CD14-positive monocyte (primary cell): ENCODE data around the gene SEMA3F. TPM values are rescaled to one million over a fixed set of nuclear protein-coding genes. Genes with fewer than 3 reads are reported as not detected.

ENCODE experiments used
- DNase-seq, 3 donors: peaks; one replicate each; pipeline ENCODE4 v3.0.0-alpha.2; 2011 to 2022
- H2AFZ ChIP-seq: 2 replicates; pipeline ENCODE4 v1.6.0; 2012; ENCODE audit warnings: mild to moderate bottlenecking, low read depth, low read length, inconsistent platforms; ENCODE audit not compliant: insufficient read depth, poor library complexity, severe bottlenecking
- H3K27ac ChIP-seq, 2 donors: 1 replicate in 1 of 2; 2 replicates in 1 of 2; pipeline ENCODE4 v1.5.1; 2012 to 2013; ENCODE audit warnings: low read length in 2 of 2, control low read depth in 1 of 2, inconsistent platforms in 1 of 2, low read depth in 1 of 2, mild to moderate bottlenecking in 1 of 2
- H3K27me3 ChIP-seq, 2 donors: one replicate each; pipeline versions ENCODE4 v1.6.0 to v1.6.1; 2011 to 2013; ENCODE audit warnings: low read length in 2 of 2; ENCODE audit not compliant: control insufficient read depth in 2 of 2, insufficient read depth in 2 of 2
- H3K36me3 ChIP-seq, 2 donors: replicated peaks in 1 of 2; 1 replicate in 1 of 2; 2 replicates in 1 of 2; pipeline versions ENCODE4 v1.5.1 to v1.6.1; 2012 to 2013; ENCODE audit warnings: low read length in 2 of 2, control low read depth in 1 of 2, inconsistent platforms in 1 of 2, mild to moderate bottlenecking in 1 of 2; ENCODE audit not compliant: insufficient read depth in 2 of 2, control insufficient read depth in 1 of 2
- H3K4me1 ChIP-seq, 2 donors: 1 replicate in 1 of 2; 2 replicates in 1 of 2; pipeline versions ENCODE4 v1.5.1 to v1.6.1; 2012 to 2013; ENCODE audit warnings: low read length in 2 of 2, control low read depth in 1 of 2, inconsistent platforms in 1 of 2, mild to moderate bottlenecking in 1 of 2, moderate library complexity in 1 of 2; ENCODE audit not compliant: insufficient read depth in 2 of 2, control insufficient read depth in 1 of 2
- H3K4me2 ChIP-seq: replicated peaks from 2 replicates; pipeline ENCODE3; 2012; ENCODE audit warnings: low read length, moderate library complexity, mild to moderate bottlenecking; ENCODE audit not compliant: poor library complexity, severe bottlenecking; ENCODE audit errors: extremely low read depth
- H3K4me3 ChIP-seq, 3 experiments: fragments of 200-600 bp in 1 of 3; sonication (generic) in 1 of 3; replicated peaks in 1 of 3; 1 replicate in 2 of 3; 2 replicates in 1 of 3; pipeline ENCODE4 v1.5.1; 2011 to 2013; ENCODE audit warnings: low read length in 3 of 3, mild to moderate bottlenecking in 3 of 3, control low read depth in 2 of 3, low read depth in 2 of 3, inconsistent platforms in 1 of 3, moderate library complexity in 1 of 3
- H3K79me2 ChIP-seq: 2 replicates; pipeline ENCODE4 v1.6.0; 2012; ENCODE audit warnings: mild to moderate bottlenecking, control low read depth, inconsistent platforms, low read length, moderate library complexity; ENCODE audit not compliant: insufficient read depth
- H3K9ac ChIP-seq: 2 replicates; pipeline ENCODE4 v1.6.0; 2017; ENCODE audit warnings: low read length, mild to moderate bottlenecking; ENCODE audit not compliant: insufficient read depth, poor library complexity, severe bottlenecking
- H3K9me3 ChIP-seq, 2 donors: replicated peaks in 1 of 2; 1 replicate in 1 of 2; 2 replicates in 1 of 2; pipeline versions ENCODE4 v1.5.1 to v1.6.1; 2012 to 2013; ENCODE audit warnings: low read length in 2 of 2, control low read depth in 1 of 2; ENCODE audit not compliant: control insufficient read depth in 1 of 2, insufficient read depth in 1 of 2
- H4K20me1 ChIP-seq: 2 replicates; pipeline ENCODE4 v1.6.0; 2012; ENCODE audit warnings: mild to moderate bottlenecking, low read length, control low read depth, moderate library complexity; ENCODE audit not compliant: insufficient read depth
- H3K27ac Mint-ChIP-seq, 7 donors: one replicate each; pipeline ENCODE4 v1.8.0; 2020; ENCODE audit warnings: mild to moderate bottlenecking in 7 of 7, mixed read lengths in 7 of 7, moderate library complexity in 6 of 7, inconsistent platforms in 2 of 7
- H3K27me3 Mint-ChIP-seq, 3 donors: one replicate each; pipeline ENCODE4 v1.8.0; 2021 to 2022; ENCODE audit warnings: low read depth in 3 of 3, mild to moderate bottlenecking in 3 of 3, mixed read lengths in 3 of 3, moderate library complexity in 3 of 3, inconsistent platforms in 1 of 3
- H3K36me3 Mint-ChIP-seq, 2 donors: one replicate each; pipeline ENCODE4 v1.8.0; 2020; ENCODE audit warnings: mixed read lengths in 2 of 2, inconsistent platforms in 1 of 2, mild to moderate bottlenecking in 1 of 2
- H3K4me1 Mint-ChIP-seq: one replicate; pipeline ENCODE4 v1.8.0; 2020; ENCODE audit warnings: mild to moderate bottlenecking, mixed read lengths
- H3K4me3 Mint-ChIP-seq, 2 donors: one replicate each; pipeline ENCODE4 v1.8.0; 2020; ENCODE audit warnings: mild to moderate bottlenecking in 2 of 2, mixed read lengths in 2 of 2, moderate library complexity in 1 of 2
- H3K9me3 Mint-ChIP-seq, 7 donors: one replicate each; pipeline ENCODE4 v1.8.0; 2020 to 2022; ENCODE audit warnings: mixed read lengths in 7 of 7, mild to moderate bottlenecking in 6 of 7, moderate library complexity in 6 of 7, inconsistent platforms in 2 of 7
- WGBS: methylation state at CpG from one replicate; pipeline ENCODE4 v1.1.5; 2013; ENCODE audit warnings: missing lambda C conversion rate; ENCODE audit not compliant: insufficient coverage; 5-methylcytosine and 5-hydroxymethylcytosine counted together
- intact Hi-C, 2 donors: fragments of 100-400 bp; cut with micrococcal nuclease; formaldehyde crosslinking; loops; one replicate each; pipeline versions ENCODE4 v1.15.0 to v1.15.1; 2023
- polyA plus RNA-seq, 3 donors: library from polyadenylated mRNA; depleted of rRNA in 1 of 3; unstranded in 2 of 3; stranded (reverse) in 1 of 3; fragments of 300-500 nt in 2 of 3; fragments of >200 nt in 1 of 3; fragmentation: Illumina TruSeq in 2 of 3; gene quantifications; 1 replicate in 2 of 3; 2 replicates in 1 of 3; pipeline ENCODE4 v1.2.3, GENCODE V29; 2012 to 2021
- TF ChIP-seq, protein P1 (sequence below): fragments of 200-600 bp; IDR thresholded peaks from one replicate; pipeline ENCODE4 v1.8.0; 2022; ENCODE audit warnings: antibody characterized with exemption, mild to moderate bottlenecking

Gene SEMA3F
- polyA plus RNA-seq, 3 donors, result 0.01 TPM; not detected in 2

DNA sequence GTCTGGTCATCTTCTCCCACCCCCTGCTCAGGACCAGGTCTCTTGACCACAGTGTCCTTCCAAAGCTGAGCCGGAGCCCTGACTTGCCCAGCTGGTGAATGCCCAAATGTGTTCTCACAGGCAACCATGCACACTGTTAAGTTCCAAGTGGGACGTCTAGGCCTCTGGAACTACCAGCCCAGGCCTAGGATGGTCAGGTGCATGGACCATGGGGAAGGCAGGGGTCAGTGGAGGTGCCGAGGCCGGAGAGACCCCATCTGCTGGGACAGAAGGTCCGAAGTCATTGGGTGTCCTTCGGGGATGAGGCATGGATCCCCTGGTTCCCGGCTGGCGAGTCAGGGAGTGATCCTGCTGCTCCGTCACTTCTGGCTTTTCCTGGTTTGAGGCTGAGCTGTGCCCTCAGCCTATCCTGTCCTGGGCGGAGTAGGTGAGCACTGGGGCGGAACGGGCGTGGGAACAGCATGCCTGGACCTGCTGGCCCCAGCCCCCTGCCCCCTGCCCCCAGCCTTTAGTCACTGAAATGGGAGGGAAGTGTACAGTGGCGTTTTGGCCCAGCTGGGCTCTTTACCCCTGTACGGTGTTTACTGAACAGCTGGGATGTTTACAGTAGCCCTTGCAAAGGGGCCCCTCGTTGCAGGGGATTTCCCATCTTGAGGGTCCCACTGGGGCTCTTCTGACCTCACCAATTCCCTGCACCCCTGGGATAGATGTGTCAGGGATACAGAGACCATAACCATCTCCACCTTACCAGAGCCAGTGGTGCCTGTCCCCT is 12.1 kb downstream of the SEMA3F start:
- no peak for DNase-seq
- peaks cover 2 to 8% (median 7%) of the 10 kb centered on the region in 3 donors for H3K27me3 Mint-ChIP-seq
- intact Hi-C loops, result no loop called here
- H3K9me3 Mint-ChIP-seq, result no peaks in the 10 kb centered on the region
- Histone ChIP-seq H3K4me3 (no peak overlapping the region), H3K4me2 (no peak overlapping the region), H3K27ac (no peak overlapping the region), H4K20me1 (no peaks in the 10 kb centered on the region), H3K27me3 (no peaks in the 10 kb centered on the region), H3K9me3 (no peaks in the 10 kb centered on the region), H2AFZ (no peak overlapping the region), H3K36me3 (no peaks in the 10 kb centered on the region), H3K9ac (no peak overlapping the region), H3K4me1 (peaks cover 7 to 8% of the 10 kb centered on the region in 2 donors), H3K79me2 (no peaks in the 10 kb centered on the region)
- peaks cover 14% of the 10 kb centered on the region for H3K4me1 Mint-ChIP-seq
- H3K36me3 Mint-ChIP-seq, result no peaks in the 10 kb centered on the region
- H3K4me3 Mint-ChIP-seq, result no peak overlapping the region
- H3K27ac Mint-ChIP-seq, result peak overlapping the region in 2 of 7 donors; percentile 12 to 26
- WGBS, result 90% methylated on average over 9 of the region's 16 CpGs
- TF ChIP-seq, protein P1, sequence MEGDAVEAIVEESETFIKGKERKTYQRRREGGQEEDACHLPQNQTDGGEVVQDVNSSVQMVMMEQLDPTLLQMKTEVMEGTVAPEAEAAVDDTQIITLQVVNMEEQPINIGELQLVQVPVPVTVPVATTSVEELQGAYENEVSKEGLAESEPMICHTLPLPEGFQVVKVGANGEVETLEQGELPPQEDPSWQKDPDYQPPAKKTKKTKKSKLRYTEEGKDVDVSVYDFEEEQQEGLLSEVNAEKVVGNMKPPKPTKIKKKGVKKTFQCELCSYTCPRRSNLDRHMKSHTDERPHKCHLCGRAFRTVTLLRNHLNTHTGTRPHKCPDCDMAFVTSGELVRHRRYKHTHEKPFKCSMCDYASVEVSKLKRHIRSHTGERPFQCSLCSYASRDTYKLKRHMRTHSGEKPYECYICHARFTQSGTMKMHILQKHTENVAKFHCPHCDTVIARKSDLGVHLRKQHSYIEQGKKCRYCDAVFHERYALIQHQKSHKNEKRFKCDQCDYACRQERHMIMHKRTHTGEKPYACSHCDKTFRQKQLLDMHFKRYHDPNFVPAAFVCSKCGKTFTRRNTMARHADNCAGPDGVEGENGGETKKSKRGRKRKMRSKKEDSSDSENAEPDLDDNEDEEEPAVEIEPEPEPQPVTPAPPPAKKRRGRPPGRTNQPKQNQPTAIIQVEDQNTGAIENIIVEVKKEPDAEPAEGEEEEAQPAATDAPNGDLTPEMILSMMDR, result no peak

- intact Hi-C loops, result no loop called here
- Mint-ChIP-seq H3K27me3 (peaks cover 2 to 7% (median 7%) of the 10 kb centered on the region in 3 donors), H3K4me3 (no peak overlapping the region), H3K4me1 (peaks cover 14% of the 10 kb centered on the region), H3K27ac (peak overlapping the region in 1 of 7 donors; percentile 12), H3K36me3 (no peaks in the 10 kb centered on the region), H3K9me3 (no peaks in the 10 kb centered on the region)
- Histone ChIP-seq H3K4me1 (peaks cover 7 to 8% of the 10 kb centered on the region in 2 donors), H4K20me1 (no peaks in the 10 kb centered on the region), H3K4me3 (no peak overlapping the region), H3K79me2 (no peaks in the 10 kb centered on the region), H3K36me3 (no peaks in the 10 kb centered on the region), H3K9ac (no peak overlapping the region), H2AFZ (no peak overlapping the region), H3K9me3 (no peaks in the 10 kb centered on the region), H3K4me2 (no peak overlapping the region), H3K27ac (no peak overlapping the region), H3K27me3 (no peaks in the 10 kb centered on the region)
- TF ChIP-seq, protein P1, result no peak
- WGBS, result 97% methylated on average over 5 of the region's 7 CpGs
- DNase-seq, result no peak
Observed at GRCh38 chr3:50167841-50168209, 12.7 kb downstream of the SEMA3F start.
